OCI-LY7 (cell line): ENCODE data around the gene MAL.

Experiments used
- EZH2phosphoT487 ChIP-seq: fragments of 200-600 bp; sonication (generic); IDR thresholded peaks from 2 replicates; pipeline ENCODE4 v1.6.1; 2018; ENCODE audit warnings: low read depth, borderline replicate concordance, mild to moderate bottlenecking, mixed run types, antibody characterized with exemption, low read length, moderate library complexity, mixed read lengths
- TF ChIP-seq, protein P1 (sequence below): fragments of 200-600 bp; sonication (generic); conservative IDR thresholded peaks from 2 replicates; pipeline ENCODE4 v1.5.1; 2014; ENCODE audit warnings: mild to moderate bottlenecking, antibody characterized with exemption, low read length, moderate library complexity, mixed read lengths

DNA sequence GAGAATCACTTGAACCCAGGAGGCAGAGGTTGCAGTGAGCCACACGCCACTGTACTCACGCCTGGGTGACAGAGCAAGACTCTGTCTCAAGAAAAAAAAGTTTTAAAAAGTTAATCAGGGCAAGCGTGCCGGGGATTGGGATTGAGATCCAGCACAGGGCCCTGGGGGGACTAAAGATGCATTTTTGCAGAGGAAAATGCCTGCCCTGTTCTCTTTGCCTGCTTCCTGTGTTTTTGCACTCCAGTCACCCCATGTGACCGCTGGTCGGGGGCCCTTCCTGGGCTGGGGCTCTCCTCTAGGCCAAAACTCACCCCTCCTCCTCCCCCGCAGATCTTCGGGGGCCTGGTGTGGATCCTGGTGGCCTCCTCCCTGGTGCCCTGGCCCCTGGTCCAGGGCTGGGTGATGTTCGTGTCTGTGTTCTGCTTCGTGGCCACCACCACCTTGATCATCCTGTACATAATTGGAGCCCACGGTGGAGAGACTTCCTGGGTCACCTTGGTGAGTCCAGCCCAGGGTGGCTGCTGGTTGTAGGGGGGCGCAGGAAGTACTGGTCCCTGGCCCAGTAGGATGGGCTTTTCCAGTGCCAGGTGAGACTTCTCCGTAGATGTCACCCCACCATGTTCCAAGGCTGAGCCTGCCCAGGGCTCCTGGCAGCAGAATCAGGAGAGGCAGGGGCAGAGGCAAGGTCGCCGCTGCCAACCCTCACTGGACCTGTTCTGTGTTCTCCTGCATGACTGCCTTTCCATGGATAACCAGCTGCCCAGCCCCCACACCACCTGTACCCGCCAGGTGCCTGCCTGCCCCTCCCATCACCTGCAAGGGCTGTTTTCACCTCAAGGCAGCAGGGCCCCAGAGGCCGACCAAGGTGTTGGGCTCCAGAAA is 22.4 kb downstream of the MAL start:
- TF ChIP-seq, protein P1, sequence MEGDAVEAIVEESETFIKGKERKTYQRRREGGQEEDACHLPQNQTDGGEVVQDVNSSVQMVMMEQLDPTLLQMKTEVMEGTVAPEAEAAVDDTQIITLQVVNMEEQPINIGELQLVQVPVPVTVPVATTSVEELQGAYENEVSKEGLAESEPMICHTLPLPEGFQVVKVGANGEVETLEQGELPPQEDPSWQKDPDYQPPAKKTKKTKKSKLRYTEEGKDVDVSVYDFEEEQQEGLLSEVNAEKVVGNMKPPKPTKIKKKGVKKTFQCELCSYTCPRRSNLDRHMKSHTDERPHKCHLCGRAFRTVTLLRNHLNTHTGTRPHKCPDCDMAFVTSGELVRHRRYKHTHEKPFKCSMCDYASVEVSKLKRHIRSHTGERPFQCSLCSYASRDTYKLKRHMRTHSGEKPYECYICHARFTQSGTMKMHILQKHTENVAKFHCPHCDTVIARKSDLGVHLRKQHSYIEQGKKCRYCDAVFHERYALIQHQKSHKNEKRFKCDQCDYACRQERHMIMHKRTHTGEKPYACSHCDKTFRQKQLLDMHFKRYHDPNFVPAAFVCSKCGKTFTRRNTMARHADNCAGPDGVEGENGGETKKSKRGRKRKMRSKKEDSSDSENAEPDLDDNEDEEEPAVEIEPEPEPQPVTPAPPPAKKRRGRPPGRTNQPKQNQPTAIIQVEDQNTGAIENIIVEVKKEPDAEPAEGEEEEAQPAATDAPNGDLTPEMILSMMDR = no peak
- no peak for TF ChIP-seq EZH2phosphoT487
